ENCODE results near the gene KIF2A. TPM values are rescaled to one million over a fixed set of nuclear protein-coding genes. Genes with fewer than 3 reads are reported as not detected.

The KIF2A gene
- total RNA-seq, 1 experiment from 2014 or later = 86.1 TPM

- Histone ChIP-seq H4K5ac (ENCODE audit: insufficient read length, low read depth, low read length) (no peak within 1 kb of the TSS), H3K79me2 (ENCODE audit: insufficient read depth, low read length) (no peaks in the 10 kb centered on the region), H3K27me3 (ENCODE audit: insufficient read depth, low read length) (no peaks in the 10 kb centered on the region), H3K79me1 (ENCODE audit: insufficient read depth, low read depth, low read length, poor library complexity, severe bottlenecking) (no peaks in the 10 kb centered on the region), H3T11ph (ENCODE audit: low read length) (no peak within 1 kb of the TSS), H3K23ac (ENCODE audit: insufficient read length, low read depth, low read length) (no peak within 1 kb of the TSS), H3K56ac (ENCODE audit: insufficient read length, low read depth, low read length) (no peak within 1 kb of the TSS), H2AFZ (ENCODE audit: low read length) (peak within 1 kb of the TSS; percentile 82), H3K23me2 (ENCODE audit: insufficient read length, low read depth, low read length, poor library complexity, severe bottlenecking) (peaks cover 7% of the 10 kb centered on the region), H3K18ac (ENCODE audit: insufficient read length, low read depth, low read length) (peak within 1 kb of the TSS; percentile 71), H2BK15ac (ENCODE audit: low read depth, low read length) (no peak within 1 kb of the TSS), H3K9me3 (ENCODE audit: control insufficient read depth, low read depth, low read length) (no peaks in the 10 kb centered on the region), H3K14ac (ENCODE audit: insufficient read depth, low read length) (peak within 1 kb of the TSS; percentile 74), H3K4ac (ENCODE audit: low read depth, low read length) (no peak within 1 kb of the TSS), H2BK20ac (ENCODE audit: low read depth, low read length, poor library complexity, severe bottlenecking) (no peak within 1 kb of the TSS), H4K8ac (replicated peaks; ENCODE audit: insufficient read length, low read depth, low read length) (no peak within 1 kb of the TSS), H3K4me1 (ENCODE audit: insufficient read depth, low read length) (no peaks in the 10 kb centered on the region), H2BK5ac (ENCODE audit: insufficient read length, low read length) (no peak within 1 kb of the TSS), H3K27ac (ENCODE audit: insufficient read length, low read depth, low read length) (peak within 1 kb of the TSS; percentile 44), H4K91ac (ENCODE audit: insufficient read length, low read depth, low read length) (no peak within 1 kb of the TSS), H3K9ac (ENCODE audit: extremely low read depth, insufficient read length, low read length) (peak within 1 kb of the TSS; percentile 91), H4K20me1 (ENCODE audit: control insufficient read depth, insufficient read depth, insufficient read length) (no peaks in the 10 kb centered on the region), H3K4me2 (ENCODE audit: insufficient read depth, insufficient read length, low read length) (peak within 1 kb of the TSS; percentile 60), H2BK120ac (ENCODE audit: low read depth, low read length, poor library complexity, severe bottlenecking) (no peak within 1 kb of the TSS), H2BK12ac (ENCODE audit: insufficient read length, low read depth, low read length) (no peak within 1 kb of the TSS), H2AK5ac (ENCODE audit: insufficient read length, low read length) (no peak within 1 kb of the TSS)
- no CpG with 5 or more reads among the region's 66 CpGs for WGBS (ENCODE audit: extremely low coverage, insufficient read length, low lambda C conversion rate)
- H3K27me3 Mint-ChIP-seq (ENCODE audit: low read depth) = peaks cover 1% of the 10 kb centered on the region; the same call in 1 of the 2 replicates
- TF ChIP-seq, protein P1, sequence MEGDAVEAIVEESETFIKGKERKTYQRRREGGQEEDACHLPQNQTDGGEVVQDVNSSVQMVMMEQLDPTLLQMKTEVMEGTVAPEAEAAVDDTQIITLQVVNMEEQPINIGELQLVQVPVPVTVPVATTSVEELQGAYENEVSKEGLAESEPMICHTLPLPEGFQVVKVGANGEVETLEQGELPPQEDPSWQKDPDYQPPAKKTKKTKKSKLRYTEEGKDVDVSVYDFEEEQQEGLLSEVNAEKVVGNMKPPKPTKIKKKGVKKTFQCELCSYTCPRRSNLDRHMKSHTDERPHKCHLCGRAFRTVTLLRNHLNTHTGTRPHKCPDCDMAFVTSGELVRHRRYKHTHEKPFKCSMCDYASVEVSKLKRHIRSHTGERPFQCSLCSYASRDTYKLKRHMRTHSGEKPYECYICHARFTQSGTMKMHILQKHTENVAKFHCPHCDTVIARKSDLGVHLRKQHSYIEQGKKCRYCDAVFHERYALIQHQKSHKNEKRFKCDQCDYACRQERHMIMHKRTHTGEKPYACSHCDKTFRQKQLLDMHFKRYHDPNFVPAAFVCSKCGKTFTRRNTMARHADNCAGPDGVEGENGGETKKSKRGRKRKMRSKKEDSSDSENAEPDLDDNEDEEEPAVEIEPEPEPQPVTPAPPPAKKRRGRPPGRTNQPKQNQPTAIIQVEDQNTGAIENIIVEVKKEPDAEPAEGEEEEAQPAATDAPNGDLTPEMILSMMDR (conservative IDR thresholded peaks at IDR 0.05) = no peak
- H3K4me3 Mint-ChIP-seq = peak within 1 kb of the TSS; percentile 92 to 97
- peaks cover 18 to 20% of the 10 kb centered on the region in 2 experiments for H3K4me1 Mint-ChIP-seq
- peaks cover 0 to 3% of the 10 kb centered on the region in 2 experiments; a peak in 3 of 5 replicates for H3K9me3 Mint-ChIP-seq
- DNase-seq = peak; percentile 97
- H3K27ac Mint-ChIP-seq = peak within 1 kb of the TSS; percentile 100
- peaks cover 5 to 24% (median 21%) of the 10 kb centered on the region in 3 experiments for H3K36me3 Mint-ChIP-seq (ENCODE audit: insufficient read depth in 1 of 3, low read depth in 3 of 3)
Observed at GRCh38 chr5:62403411-62404250, 97.6 kb downstream of the KIF2A start, which contains the start of gene DIMT1. DIMT1 (minus strand) TSS chr5:62403905; CDS start chr5:62403772, 133 bp downstream.

Measured in H9 (cell line).